GM18873 (cell line): ENCODE data around the gene TMEM131.
"Not testable (repeated sequence)": the region's sequence is repeated elsewhere in the genome, so short reads cannot be mapped to it uniquely, and the experiment has no call there.

Source experiments
- ATAC-seq: cut with Tn5 transposase; IDR thresholded peaks from one replicate; pipeline ENCODE4 v1.9.1; 2021; ENCODE audit warnings: mild to moderate bottlenecking, moderate library complexity, moderate number of reproducible peaks; ENCODE audit not compliant: unreplicated experiment, low FRiP score

TMEM131 gene

GRCh38 chr2:97919858-97920257 is 75.9 kb downstream of the TMEM131 start:
- ATAC-seq, result no peak

- ATAC-seq, result no peak
These were observed 76.9 kb downstream of the TMEM131 start for GRCh38 chr2:97918818-97919217.

- ATAC-seq, result not testable (repeated sequence)
These were observed 78.1 kb downstream of the TMEM131 start for GRCh38 chr2:97917668-97918067.

- ATAC-seq, result no peak
These were observed 81.0 kb downstream of the TMEM131 start for GRCh38 chr2:97914691-97915213.

GRCh38 chr2:97913846-97914245 is 81.9 kb downstream of the TMEM131 start:
- ATAC-seq, result no peak

- ATAC-seq, result no peak
These were observed 83.7 kb downstream of the TMEM131 start for GRCh38 chr2:97911922-97912575.

GRCh38 chr2:97911206-97911921 is 84.4 kb downstream of the TMEM131 start:
- peak; percentile 56 for ATAC-seq

GRCh38 chr2:97910403-97911205 is 85.1 kb downstream of the TMEM131 start:
- ATAC-seq, result no peak

- ATAC-seq, result no peak
These were observed 87.5 kb downstream of the TMEM131 start for GRCh38 chr2:97908208-97908676.

GRCh38 chr2:97907369-97908100 is 88.2 kb downstream of the TMEM131 start:
- no peak for ATAC-seq

- ATAC-seq, result no peak
These were observed 89.4 kb downstream of the TMEM131 start for GRCh38 chr2:97906307-97906706.

- ATAC-seq, result no peak
These were observed 90.5 kb downstream of the TMEM131 start for GRCh38 chr2:97905294-97905693.

- no peak for ATAC-seq
These were observed 93.9 kb downstream of the TMEM131 start for GRCh38 chr2:97901862-97902261.

- ATAC-seq, result no peak
These were observed 94.9 kb downstream of the TMEM131 start for GRCh38 chr2:97900806-97901205.

- not testable (repeated sequence) for ATAC-seq
These were observed 102.7 kb downstream of the TMEM131 start for GRCh38 chr2:97893042-97893441.

GRCh38 chr2:97891611-97892010 is 104.1 kb downstream of the TMEM131 start:
- no peak for ATAC-seq

- ATAC-seq, result no peak
These were observed 106.6 kb downstream of the TMEM131 start for GRCh38 chr2:97889156-97889555.

GRCh38 chr2:97885841-97886240 is 109.9 kb downstream of the TMEM131 start:
- ATAC-seq, result no peak

GRCh38 chr2:97880334-97880733 is 115.4 kb downstream of the TMEM131 start:
- ATAC-seq, result no peak

- no peak for ATAC-seq
These were observed 116.9 kb downstream of the TMEM131 start for GRCh38 chr2:97878865-97879264.
